Cerebellar nuclear complex (tissue), 1 donor: ENCODE data around the gene THOC1.
"Not testable (repeated sequence)": the region's sequence is repeated elsewhere in the genome, so short reads cannot be mapped to it uniquely, and the experiment has no call there.

ENCODE experiments used
- DNase-seq, 2 experiments: peaks; one replicate each; lab custom pipeline; 2025; lab: John Stamatoyannopoulos, UW

The THOC1 gene

GRCh38 chr18:267688-268552, at the start of gene THOC1:
Gene THOC1 (minus strand): TSS chr18:268047. CDS start chr18:268019, 28 bp downstream.
- peak; percentile 2 to 68 for DNase-seq

GRCh38 chr18:317618-318017, 49.8 kb upstream of the THOC1 start:
- DNase-seq: no peak

- no peak for DNase-seq
These were observed 48.5 kb upstream of the THOC1 start for GRCh38 chr18:316393-316792.

GRCh38 chr18:313931-314330, 46.1 kb upstream of the THOC1 start:
- DNase-seq: no peak

- DNase-seq: no peak
These were observed 44.6 kb upstream of the THOC1 start for GRCh38 chr18:312415-312814.

- DNase-seq: no peak
These were observed 42.2 kb upstream of the THOC1 start for GRCh38 chr18:310042-310441.

- DNase-seq: not testable (repeated sequence)
These were observed 40.2 kb upstream of the THOC1 start for GRCh38 chr18:308086-308485.

GRCh38 chr18:306608-307255, 38.9 kb upstream of the THOC1 start:
- no peak for DNase-seq

- no peak for DNase-seq
These were observed 37.2 kb upstream of the THOC1 start for GRCh38 chr18:305003-305501.

GRCh38 chr18:303607-304006, 35.8 kb upstream of the THOC1 start:
- DNase-seq: no peak

GRCh38 chr18:303011-303410, 35.2 kb upstream of the THOC1 start:
- DNase-seq: no peak

- no peak for DNase-seq
These were observed 34.2 kb upstream of the THOC1 start for GRCh38 chr18:302097-302496.

GRCh38 chr18:297936-298335, 30.1 kb upstream of the THOC1 start:
- DNase-seq: no peak

- DNase-seq: no peak
These were observed 28.1 kb upstream of the THOC1 start for GRCh38 chr18:295756-296490.

- DNase-seq: no peak
These were observed 26.7 kb upstream of the THOC1 start for GRCh38 chr18:294566-294965.

- no peak for DNase-seq
These were observed 25.7 kb upstream of the THOC1 start for GRCh38 chr18:293536-293935.

- DNase-seq: no peak
These were observed 24.4 kb upstream of the THOC1 start for GRCh38 chr18:292271-292670.

- not testable (repeated sequence) for DNase-seq
These were observed 22.1 kb upstream of the THOC1 start for GRCh38 chr18:289970-290369.

GRCh38 chr18:289026-289425, 21.2 kb upstream of the THOC1 start:
- no peak for DNase-seq

- DNase-seq: no peak
These were observed 18.9 kb upstream of the THOC1 start for GRCh38 chr18:286515-287310.

- no peak for DNase-seq
These were observed 18.0 kb upstream of the THOC1 start for GRCh38 chr18:285817-286216.

- DNase-seq: no peak
These were observed 7.6 kb upstream of the THOC1 start for GRCh38 chr18:275486-275885.
